Naive thymus-derived CD4-positive, alpha-beta T cell (primary cell): ENCODE data around the gene COPS4. TPM values are rescaled to one million over a fixed set of nuclear protein-coding genes. Genes with fewer than 3 reads are reported as not detected.

Source experiments
- ATAC-seq: fragments of 150-1000 bp; cut with Tn5 transposase; 2 replicates; pipeline ENCODE4 v1.10.0; 2021; ENCODE audit warnings: mild to moderate bottlenecking, moderate library complexity
- CTCF ChIA-PET: fragments of 350-600 bp; sonication (Branson Sonifier 250); formaldehyde crosslinking; loops from one replicate; lab custom pipeline; 2021; ENCODE audit warnings: antibody characterized with exemption; lab: Charles Lee
- POLR2A ChIA-PET: fragments of 350-600 bp; sonication (Branson Sonifier 250); formaldehyde crosslinking; loops from one replicate; lab custom pipeline; 2021; ENCODE audit warnings: antibody characterized with exemption, inconsistent platforms; lab: Charles Lee
- DNase-seq, 9 donors: peaks; one replicate each; pipeline versions ENCODE4 v3.0.0 to v3.0.0-alpha.2; 2020 to 2022; ENCODE audit warnings: mixed read lengths in 1 of 9
- H3K27ac ChIP-seq: one replicate; pipeline ENCODE4 v1.7.0; 2013; ENCODE audit warnings: mild to moderate bottlenecking, low read depth, low read length, moderate library complexity
- H3K27me3 ChIP-seq, 2 donors: one replicate each; pipeline ENCODE4 v1.7.0; 2013; ENCODE audit warnings: low read length in 2 of 2, mild to moderate bottlenecking in 2 of 2, moderate library complexity in 2 of 2; ENCODE audit not compliant: control insufficient read depth in 2 of 2, insufficient read depth in 2 of 2
- H3K36me3 ChIP-seq, 3 experiments: 1 replicate in 2 of 3; 2 replicates in 1 of 3; pipeline ENCODE4 v1.7.0; 2013; ENCODE audit warnings: low read length in 3 of 3, mild to moderate bottlenecking in 3 of 3, moderate library complexity in 1 of 3; ENCODE audit not compliant: insufficient read depth in 3 of 3, control insufficient read depth in 2 of 3
- H3K4me1 ChIP-seq, 2 donors: one replicate each; pipeline ENCODE4 v1.7.0; 2013; ENCODE audit warnings: low read length in 2 of 2, mild to moderate bottlenecking in 2 of 2, moderate library complexity in 1 of 2; ENCODE audit not compliant: control insufficient read depth in 2 of 2, insufficient read depth in 2 of 2
- H3K4me3 ChIP-seq: 2 replicates; pipeline ENCODE4 v1.7.0; 2013; ENCODE audit warnings: mild to moderate bottlenecking, low read length
- H3K9me3 ChIP-seq, 3 experiments: 1 replicate in 2 of 3; 2 replicates in 1 of 3; pipeline ENCODE4 v1.7.0; 2013; ENCODE audit warnings: low read length in 3 of 3; ENCODE audit not compliant: control insufficient read depth in 2 of 3
- H3K27ac Mint-ChIP-seq, 9 donors: one replicate each; pipeline ENCODE4 v1.8.0; 2020 to 2022; ENCODE audit warnings: mixed read lengths in 9 of 9, mild to moderate bottlenecking in 8 of 9, moderate library complexity in 5 of 9, inconsistent platforms in 2 of 9
- H3K27me3 Mint-ChIP-seq, 5 donors: one replicate each; pipeline ENCODE4 v1.8.0; 2021 to 2022; ENCODE audit warnings: mixed read lengths in 5 of 5, mild to moderate bottlenecking in 1 of 5
- H3K36me3 Mint-ChIP-seq, 5 donors: one replicate each; pipeline ENCODE4 v1.8.0; 2020 to 2022; ENCODE audit warnings: mixed read lengths in 5 of 5, mild to moderate bottlenecking in 3 of 5, inconsistent platforms in 1 of 5
- H3K4me1 Mint-ChIP-seq, 7 donors: one replicate each; pipeline ENCODE4 v1.8.0; 2020 to 2022; ENCODE audit warnings: mixed read lengths in 7 of 7, mild to moderate bottlenecking in 3 of 7, inconsistent platforms in 1 of 7
- H3K4me3 Mint-ChIP-seq, 10 donors: one replicate each; pipeline ENCODE4 v1.8.0; 2020 to 2022; ENCODE audit warnings: mild to moderate bottlenecking in 10 of 10, mixed read lengths in 10 of 10, moderate library complexity in 6 of 10, inconsistent platforms in 2 of 10
- H3K9me3 Mint-ChIP-seq, 11 donors: one replicate each; pipeline ENCODE4 v1.8.0; 2020 to 2022; ENCODE audit warnings: mixed read lengths in 11 of 11, mild to moderate bottlenecking in 4 of 11, inconsistent platforms in 1 of 11, moderate library complexity in 1 of 11
- intact Hi-C, 2 donors: fragments of 100-400 bp; cut with micrococcal nuclease; formaldehyde crosslinking; loops; one replicate each; pipeline ENCODE4 v1.15.1; 2023
- polyA plus RNA-seq, 2 donors: library from polyadenylated mRNA; unstranded; fragments of 300-500 nt; fragmentation: Illumina TruSeq; gene quantifications; one replicate each; pipeline ENCODE4 v1.2.3, GENCODE V29; 2021
- total RNA-seq, 6 experiments: library from RNA in 5 of 6; stranded (reverse) in 5 of 6; gene quantifications; 1 replicate in 5 of 6; 2 replicates in 1 of 6; pipeline ENCODE4 v1.2.3 and lab custom pipeline; 2021 to 2026

COPS4 gene
- total and polyA plus RNA-seq, 7 experiments from 2014 or later = 23.5 to 59.7 (median 27.9) TPM

DNA sequence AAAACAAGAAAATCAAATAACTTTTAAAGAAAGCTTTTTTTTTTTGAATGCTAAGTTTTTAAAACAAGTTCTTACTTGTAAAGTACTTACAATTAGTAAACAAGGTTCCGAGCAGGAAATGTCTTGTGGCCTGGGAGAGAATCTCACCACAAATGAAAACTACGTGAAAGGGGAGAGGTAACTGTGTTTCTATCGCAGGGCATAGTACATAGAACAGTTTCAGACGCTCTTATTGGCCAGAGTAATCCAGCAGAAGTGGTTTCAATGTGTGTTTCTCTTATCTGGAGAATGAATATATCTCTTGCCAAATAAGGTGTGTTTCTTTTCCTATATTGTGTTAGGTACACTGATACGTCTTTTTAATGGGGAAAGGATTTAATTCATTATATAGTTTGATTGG lies 79.6 kb downstream of the COPS4 start, which contains the start of gene PLAC8:
Gene PLAC8, minus strand, starts transcription at position 154 of the 400 bp plus-strand sequence. CDS start 6,808 bp downstream, outside the sequence.
- Histone ChIP-seq H3K27ac (peak within 1 kb of the TSS; percentile 88), H3K4me3 (peak within 1 kb of the TSS; percentile 91), H3K9me3 (no peaks in the 10 kb centered on the region), H3K27me3 (no peaks in the 10 kb centered on the region), H3K36me3 (no peaks in the 10 kb centered on the region), H3K4me1 (peaks cover 23 to 24% of the 10 kb centered on the region in 2 donors)
- DNase-seq (peak in 8 of 9 donors; percentile 43 to 90 (median 84)), ATAC-seq (peak; percentile 81)
- intact Hi-C loops = loop anchor here (1.0 to 10.0 kb wide), 16 partner anchors 12 to 1642 kb away; partner anchors contain the start of genes HELQ (in 2 of the 2), MRPS18C (in 2 of the 2), COPS4 (in 1 of the 2) and RASGEF1B (in 1 of the 2)
- Mint-ChIP-seq H3K9me3 (peaks cover 0 to 2% (median 0%) of the 10 kb centered on the region in 11 donors), H3K27me3 (peaks cover 0 to 6% (median 0%) of the 10 kb centered on the region in 5 donors), H3K36me3 (peaks cover 5 to 34% (median 13%) of the 10 kb centered on the region in 5 donors), H3K4me1 (peaks cover 33 to 53% (median 44%) of the 10 kb centered on the region in 7 donors), H3K27ac (peak within 1 kb of the TSS; percentile 90 to 99 (median 98)), H3K4me3 (peak within 1 kb of the TSS; percentile 95 to 100 (median 98))
- ChIA-PET CTCF (interaction anchor here (0.8 to 5.2 kb wide), 12 partner anchors 11 to 146 kb away, joined by 3 to 48 read pairs (median 4); no protein-coding TSS in a partner anchor), POLR2A (interaction anchor here (0.6 to 7.7 kb wide), 17 partner anchors 10 to 169 kb away, joined by 3 to 61 read pairs (median 8); partner anchors contain the start of genes COPS4 and COQ2)

DNA sequence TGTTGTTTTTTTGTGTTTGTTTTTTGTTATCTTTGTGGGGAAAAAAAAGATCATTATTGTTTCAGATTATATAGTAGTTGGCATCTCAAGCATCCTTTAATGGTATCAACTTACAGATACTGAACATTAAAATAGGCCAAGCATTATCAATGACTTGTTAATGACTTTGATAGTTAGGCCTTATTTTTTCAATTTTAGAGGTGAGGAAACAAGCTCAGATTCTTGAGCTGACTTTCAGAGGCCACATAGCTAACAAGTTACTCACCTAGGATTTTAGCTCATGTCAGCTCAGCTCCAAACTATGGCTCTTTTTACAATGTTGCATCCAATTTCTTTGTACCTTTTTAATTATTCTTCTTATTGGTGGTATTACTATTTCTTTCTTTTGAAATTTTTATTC lies 80.0 kb downstream of the COPS4 start:
- Histone ChIP-seq H3K27ac (peak overlapping the region; percentile 88), H3K4me3 (peak overlapping the region; percentile 59), H3K4me1 (peaks cover 23 to 24% of the 10 kb centered on the region in 2 donors), H3K9me3 (no peaks in the 10 kb centered on the region), H3K36me3 (no peaks in the 10 kb centered on the region), H3K27me3 (no peaks in the 10 kb centered on the region)
- Mint-ChIP-seq H3K27ac (peak overlapping the region; percentile 90 to 99 (median 98)), H3K27me3 (peaks cover 0 to 10% (median 0%) of the 10 kb centered on the region in 5 donors), H3K4me1 (peaks cover 37 to 57% (median 44%) of the 10 kb centered on the region in 7 donors), H3K36me3 (peaks cover 5 to 36% (median 13%) of the 10 kb centered on the region in 5 donors), H3K9me3 (peaks cover 0 to 2% (median 0%) of the 10 kb centered on the region in 11 donors), H3K4me3 (peak overlapping the region; percentile 95 to 100 (median 98))
- DNase-seq (no peak), ATAC-seq (no peak)
- ChIA-PET CTCF (interaction anchor here (0.8 to 5.2 kb wide), 10 partner anchors 11 to 145 kb away, joined by 3 to 48 read pairs (median 4); no protein-coding TSS in a partner anchor), POLR2A (interaction anchor here (0.6 to 7.7 kb wide), 16 partner anchors 10 to 1638 kb away, joined by 3 to 61 read pairs (median 6); partner anchors contain the start of genes COPS4 and COQ2)
- intact Hi-C loops = loop anchor here (1.0 to 10.0 kb wide), 16 partner anchors 11 to 1643 kb away; partner anchors contain the start of genes HELQ (in 2 of the 2), MRPS18C (in 2 of the 2), COPS4 (in 1 of the 2) and RASGEF1B (in 1 of the 2)

DNA sequence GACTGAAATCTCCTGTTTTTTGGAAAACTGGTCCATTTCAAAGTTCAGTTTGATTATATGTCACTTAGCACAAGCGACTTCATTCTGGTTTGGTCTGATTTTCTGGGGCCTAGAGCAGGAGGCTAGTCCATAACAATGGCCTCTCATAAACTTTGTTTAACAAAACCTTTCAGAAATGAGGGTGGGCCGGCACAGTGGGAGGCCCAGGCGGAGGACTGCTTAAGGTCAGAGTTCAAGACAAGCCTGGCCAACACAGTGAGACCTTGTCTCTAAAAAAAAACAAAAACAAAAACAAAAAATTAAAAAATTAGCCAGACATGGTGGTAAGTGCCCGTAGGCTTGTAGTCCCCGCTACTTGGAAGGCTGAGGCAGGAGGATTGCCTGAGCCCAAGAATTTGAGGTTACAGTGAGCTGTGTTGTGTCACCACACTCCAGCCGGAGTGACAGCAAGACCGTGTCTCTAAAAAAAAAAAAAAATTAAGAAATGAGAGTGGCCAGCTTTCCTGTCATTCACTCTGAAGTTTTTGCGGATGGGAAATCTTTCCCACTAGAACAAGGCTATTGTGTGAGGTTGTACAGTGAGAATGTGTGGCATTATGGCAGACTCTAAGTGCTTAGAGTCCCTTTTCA lies 80.8 kb downstream of the COPS4 start:
- Histone ChIP-seq H3K36me3 (no peaks in the 10 kb centered on the region), H3K9me3 (no peaks in the 10 kb centered on the region), H3K27ac (peak overlapping the region; percentile 88), H3K4me1 (peaks cover 20 to 22% of the 10 kb centered on the region in 2 donors), H3K27me3 (no peaks in the 10 kb centered on the region), H3K4me3 (no peak overlapping the region)
- H3K4me1 Mint-ChIP-seq = peaks cover 36 to 53% (median 41%) of the 10 kb centered on the region in 7 donors
- peaks cover 0 to 16% (median 0%) of the 10 kb centered on the region in 5 donors for H3K27me3 Mint-ChIP-seq
- H3K27ac Mint-ChIP-seq = peak overlapping the region; percentile 90 to 99 (median 98)
- H3K36me3 Mint-ChIP-seq = peaks cover 5 to 30% (median 6%) of the 10 kb centered on the region in 5 donors
- intact Hi-C loops = loop anchor here (1.0 to 10.0 kb wide), 5 partner anchors 11 to 691 kb away; partner anchors contain the start of genes COPS4 (in 1 of the 2), HELQ (in 1 of the 2), MRPS18C (in 1 of the 2) and THAP9 (in 1 of the 2)
- no peak for ATAC-seq
- H3K4me3 Mint-ChIP-seq = peak overlapping the region in 9 of 10 donors; percentile 22 to 100 (median 96)
- POLR2A ChIA-PET = interaction anchor here (0.6 to 7.7 kb wide), 12 partner anchors 9 to 1639 kb away, joined by 3 to 46 read pairs (median 4); partner anchors contain the start of gene COPS4
- H3K9me3 Mint-ChIP-seq = peaks cover 0 to 2% (median 0%) of the 10 kb centered on the region in 11 donors
- CTCF ChIA-PET = interaction anchor here (0.8 to 2.5 kb wide), 5 partner anchors 10 to 102 kb away, joined by 3 to 5 read pairs (median 3); no protein-coding TSS in a partner anchor
- DNase-seq = no peak

DNA sequence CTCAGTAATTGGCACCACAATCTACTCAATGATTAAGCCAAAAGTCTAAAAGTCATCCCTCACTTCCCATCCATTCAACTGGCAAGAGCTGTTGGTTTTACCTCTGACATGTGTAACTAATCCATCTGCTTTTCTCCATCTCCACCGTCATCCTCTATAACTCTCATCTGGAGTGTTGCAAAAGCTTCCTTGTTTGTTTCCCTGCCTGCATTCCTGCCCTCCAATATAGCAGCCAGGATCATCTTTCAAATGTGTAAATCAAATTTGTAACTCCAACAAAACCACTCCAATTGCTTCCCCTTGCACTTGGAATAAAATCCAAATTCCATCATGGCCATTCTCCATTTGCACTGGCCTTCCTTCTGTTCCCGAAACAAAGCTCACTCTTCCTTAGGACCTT lies 83.9 kb downstream of the COPS4 start:
- H3K4me3 Mint-ChIP-seq = no peak overlapping the region
- Histone ChIP-seq H3K4me1 (peaks cover 9 to 19% of the 10 kb centered on the region in 2 donors), H3K4me3 (no peak overlapping the region), H3K36me3 (no peaks in the 10 kb centered on the region), H3K27me3 (no peaks in the 10 kb centered on the region), H3K27ac (no peak overlapping the region), H3K9me3 (no peaks in the 10 kb centered on the region)
- H3K4me1 Mint-ChIP-seq = peaks cover 32 to 43% (median 36%) of the 10 kb centered on the region in 7 donors
- H3K27me3 Mint-ChIP-seq = peaks cover 0 to 25% (median 0%) of the 10 kb centered on the region in 5 donors
- ChIA-PET CTCF (interaction anchor here (0.6 to 1.4 kb wide), 2 partner anchors 9 to 93 kb away, joined by 3 read pairs; no protein-coding TSS in a partner anchor), POLR2A (interaction anchor here (0.6 to 1.0 kb wide), 4 partner anchors 9 to 359 kb away, joined by 3 to 7 read pairs (median 5); no protein-coding TSS in a partner anchor)
- intact Hi-C loops = loop anchor here (10.0 kb wide), 2 partner anchors 336 to 694 kb away; partner anchors contain the start of genes HELQ (in 1 of the 2) and MRPS18C (in 1 of the 2)
- ATAC-seq = no peak
- H3K36me3 Mint-ChIP-seq = peaks cover 0 to 15% (median 0%) of the 10 kb centered on the region in 5 donors
- H3K27ac Mint-ChIP-seq = peak overlapping the region in 7 of 9 donors; percentile 3 to 67 (median 24)
- peaks cover 0 to 5% (median 0%) of the 10 kb centered on the region in 11 donors for H3K9me3 Mint-ChIP-seq
- DNase-seq = no peak

GRCh38 chr4:83121246-83121645 lies 86.3 kb downstream of the COPS4 start:
- Mint-ChIP-seq H3K27me3 (peaks cover 0 to 25% (median 0%) of the 10 kb centered on the region in 5 donors), H3K36me3 (peaks cover 0 to 16% (median 0%) of the 10 kb centered on the region in 5 donors), H3K4me3 (no peak overlapping the region), H3K4me1 (peaks cover 23 to 44% (median 27%) of the 10 kb centered on the region in 7 donors), H3K27ac (no peak overlapping the region), H3K9me3 (peaks cover 0 to 5% (median 0%) of the 10 kb centered on the region in 11 donors)
- DNase-seq = no peak
- Histone ChIP-seq H3K27me3 (no peaks in the 10 kb centered on the region), H3K4me1 (peaks cover 0 to 9% of the 10 kb centered on the region in 2 donors), H3K36me3 (no peaks in the 10 kb centered on the region), H3K27ac (no peak overlapping the region), H3K9me3 (no peaks in the 10 kb centered on the region), H3K4me3 (no peak overlapping the region)
- CTCF ChIA-PET = no interaction called here
- ATAC-seq = no peak
- intact Hi-C loops = no loop called here
- POLR2A ChIA-PET = no interaction called here
